ENCODE measurements around the gene METTL13.

The METTL13 gene

DNA sequence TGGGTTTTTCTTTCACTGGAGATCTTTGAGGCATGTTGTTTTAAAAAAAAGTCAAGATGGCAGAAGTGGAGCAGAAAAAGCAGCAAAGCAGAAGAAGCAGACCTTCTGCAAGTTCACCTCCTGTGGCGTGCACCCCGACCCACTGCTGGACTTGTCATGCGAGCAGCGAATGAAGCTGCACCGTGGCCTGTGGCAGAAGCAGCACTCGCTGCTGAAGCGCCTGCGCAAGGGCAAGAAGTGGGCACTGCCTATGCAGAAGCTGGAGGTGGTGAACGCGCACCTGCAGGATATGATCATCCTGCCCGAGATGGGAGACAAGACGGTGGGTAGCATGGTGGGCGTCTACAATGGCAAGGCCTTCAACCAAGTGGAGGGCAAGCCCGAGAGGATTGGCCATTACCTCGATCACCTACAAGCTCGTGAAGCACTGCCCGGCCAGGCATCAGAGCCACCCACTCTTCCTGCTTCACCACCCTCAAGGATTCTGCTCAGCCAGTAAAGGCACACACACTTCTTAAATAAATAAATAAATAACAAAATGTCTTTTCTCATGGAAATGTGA lies 22.1 kb downstream of the METTL13 start:
- no peak for DNase-seq

DNA sequence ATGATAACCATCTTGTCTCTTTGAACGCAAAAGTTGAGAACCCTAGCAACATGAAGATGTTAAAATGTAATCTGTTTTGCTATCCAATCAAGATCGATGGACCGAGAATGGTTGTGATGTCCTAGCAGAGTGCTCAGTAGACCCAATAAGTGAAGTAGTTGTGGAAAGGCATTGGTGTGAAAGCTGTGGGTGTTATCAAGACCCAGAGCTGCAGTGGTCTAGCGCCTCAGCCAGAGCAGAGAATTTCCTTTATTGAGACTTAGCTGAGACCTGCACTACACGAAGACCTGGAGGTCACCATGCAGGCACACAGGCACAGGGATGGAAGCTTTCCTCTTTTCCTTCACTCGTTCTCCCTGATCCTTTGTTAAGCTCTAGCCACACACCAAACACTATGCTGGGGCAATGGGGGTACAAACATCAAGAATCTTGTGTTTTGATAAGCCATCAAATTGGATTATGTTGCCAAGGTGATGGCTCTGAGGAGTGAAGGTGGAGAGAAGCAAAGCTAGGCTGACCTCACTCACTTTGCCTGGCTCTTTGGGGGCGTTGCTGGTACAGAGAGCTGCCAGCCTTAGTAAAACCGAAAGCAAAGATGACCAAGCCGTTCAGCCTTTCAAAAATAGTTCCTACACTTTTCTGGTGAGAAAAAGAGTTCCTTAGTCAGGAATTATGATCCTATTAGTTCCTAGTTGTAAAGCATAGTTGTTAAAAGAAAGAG lies 24.1 kb downstream of the METTL13 start:
- no peak for DNase-seq

DNA sequence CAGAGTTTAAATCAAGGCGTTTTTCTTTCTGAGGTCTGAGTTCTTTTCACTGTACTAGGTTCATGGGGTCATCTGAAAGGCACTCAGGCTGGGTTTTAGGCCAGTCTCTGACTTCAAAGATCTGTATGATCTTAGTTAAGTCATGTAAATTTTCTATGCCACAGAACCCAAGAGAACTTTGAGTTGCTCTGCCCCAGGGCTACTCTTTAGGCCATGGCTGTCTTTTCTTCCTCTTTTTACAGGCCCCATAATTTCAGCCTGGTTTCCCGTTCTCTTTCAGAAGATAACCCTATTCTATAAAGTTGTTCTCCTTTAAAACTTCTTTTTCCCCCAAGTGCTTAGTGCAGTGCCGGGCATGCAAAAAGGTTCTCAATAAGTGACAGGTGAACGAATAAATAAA lies 26.1 kb downstream of the METTL13 start:
- DNase-seq: no peak

DNA sequence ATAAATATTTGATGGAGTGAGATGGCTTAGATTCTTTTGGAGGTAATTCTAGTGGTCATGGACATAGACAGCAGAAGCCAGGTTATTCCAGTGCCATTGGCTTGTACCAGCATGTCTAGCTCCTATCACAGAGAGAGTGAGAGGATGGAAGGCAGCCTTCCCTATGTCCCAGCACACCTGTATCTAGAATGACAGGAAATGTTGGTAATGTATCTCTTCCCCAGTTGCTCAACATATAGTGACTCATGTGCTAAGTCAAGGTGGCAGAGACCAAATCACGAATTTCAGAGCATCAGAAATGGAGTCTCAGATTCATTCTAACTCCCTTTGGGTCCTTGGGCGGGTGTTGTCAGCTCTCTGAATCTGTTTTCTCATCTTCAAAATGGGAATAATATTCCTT lies 28.4 kb downstream of the METTL13 start:
- DNase-seq: no peak

DNA sequence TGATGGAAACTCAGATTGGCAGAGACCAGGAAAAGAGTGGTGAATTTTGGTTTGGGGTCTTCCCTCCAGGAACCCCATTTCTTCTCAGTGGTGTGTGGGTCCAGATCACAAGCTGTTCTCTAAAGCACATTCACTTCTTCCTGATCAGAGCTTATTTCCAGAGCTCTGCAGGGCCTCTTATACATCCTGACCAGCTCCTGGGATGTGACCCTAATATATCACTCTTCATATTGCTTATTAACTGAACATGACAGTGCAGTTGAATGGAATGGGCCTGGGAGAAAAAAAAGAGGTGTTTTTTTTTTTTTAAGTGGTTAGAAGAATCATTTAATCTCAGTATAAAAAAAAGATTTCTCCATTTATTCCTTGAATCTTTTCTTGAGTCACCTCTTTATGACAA lies 30.2 kb downstream of the METTL13 start:
- no peak for DNase-seq

DNA sequence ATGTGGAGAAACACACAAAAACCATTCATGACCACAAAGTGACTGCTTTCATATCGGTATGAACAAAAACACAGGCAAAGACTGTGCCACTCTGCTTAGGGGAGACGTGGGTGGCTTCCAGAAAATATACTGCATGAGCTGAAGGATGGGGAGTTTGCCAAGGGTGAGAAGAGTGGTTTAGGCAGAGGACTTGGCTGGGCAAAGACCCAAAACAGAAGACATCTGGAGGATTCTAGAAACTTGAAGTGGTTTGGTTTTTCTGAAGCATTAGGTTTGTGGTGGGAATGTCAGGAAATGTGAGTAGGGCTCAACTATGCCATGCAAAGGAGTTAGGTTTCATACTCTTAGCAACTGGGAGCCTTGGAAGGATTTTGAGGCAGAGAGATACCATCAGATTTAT lies 33.2 kb downstream of the METTL13 start:
- no peak for DNase-seq

DNA sequence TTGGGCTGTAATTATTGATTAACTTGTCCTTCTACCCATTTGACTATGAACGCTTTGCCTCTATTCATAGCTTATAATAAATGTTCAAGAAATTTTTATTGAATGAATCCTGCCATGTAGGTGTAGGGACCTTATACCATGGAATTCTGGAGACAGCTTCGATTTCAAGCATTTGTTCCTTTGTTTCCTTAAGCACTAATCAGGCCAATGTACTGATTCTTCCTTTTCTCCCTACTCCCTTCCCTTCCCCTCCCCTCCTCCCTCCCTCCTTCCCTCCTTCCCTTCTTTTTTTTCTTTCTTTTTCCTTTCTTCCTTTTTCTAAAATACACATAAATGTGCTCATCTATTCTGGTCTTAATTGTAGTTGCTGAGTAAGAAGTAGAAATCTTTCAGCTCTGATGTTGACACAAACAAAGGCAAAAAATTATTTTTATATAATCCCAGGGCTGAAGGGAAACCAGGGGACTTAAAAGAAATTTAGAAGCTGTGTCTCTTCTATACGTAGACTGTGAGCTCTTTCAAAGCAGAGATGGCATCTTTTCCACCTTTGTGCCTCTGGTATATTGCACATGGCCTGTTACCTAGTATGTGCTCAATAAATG lies 34.9 kb downstream of the METTL13 start:
- DNase-seq: no peak

DNA sequence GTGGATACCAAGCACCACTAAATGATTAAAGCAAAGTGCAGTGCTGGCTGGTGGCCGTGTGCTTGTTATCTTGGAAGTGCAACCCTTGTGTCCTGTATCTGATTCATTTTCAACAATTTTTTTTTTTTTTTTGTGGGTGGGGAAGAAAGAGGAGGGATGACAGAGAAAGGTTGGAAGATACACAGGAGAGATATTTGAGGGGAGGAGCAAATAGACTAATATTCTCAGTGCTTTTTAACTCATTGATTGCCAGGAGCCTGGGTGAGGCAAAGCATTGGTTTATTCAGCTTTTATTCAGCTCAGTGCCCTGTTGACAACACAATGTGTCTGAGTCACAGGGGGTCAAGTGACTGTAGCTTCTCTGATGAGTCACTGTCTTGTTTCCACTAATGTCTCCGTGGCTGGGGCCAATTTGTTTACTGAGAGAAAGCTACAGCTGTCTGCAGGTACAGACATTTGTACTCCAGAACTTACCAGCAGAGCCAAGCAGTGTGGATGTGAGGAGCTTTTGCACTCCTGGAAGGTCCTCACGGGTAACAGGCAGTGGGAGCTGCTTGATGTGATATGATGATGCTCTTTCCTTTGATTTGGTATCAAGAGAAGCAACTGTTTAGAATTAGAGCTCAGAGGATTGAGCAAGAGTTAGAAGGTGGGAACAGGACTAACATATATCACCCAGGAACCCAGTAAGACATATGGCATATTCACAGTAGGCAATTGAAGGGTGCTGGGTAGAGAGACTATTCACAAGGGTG lies 36.2 kb downstream of the METTL13 start:
- DNase-seq: no peak

DNA sequence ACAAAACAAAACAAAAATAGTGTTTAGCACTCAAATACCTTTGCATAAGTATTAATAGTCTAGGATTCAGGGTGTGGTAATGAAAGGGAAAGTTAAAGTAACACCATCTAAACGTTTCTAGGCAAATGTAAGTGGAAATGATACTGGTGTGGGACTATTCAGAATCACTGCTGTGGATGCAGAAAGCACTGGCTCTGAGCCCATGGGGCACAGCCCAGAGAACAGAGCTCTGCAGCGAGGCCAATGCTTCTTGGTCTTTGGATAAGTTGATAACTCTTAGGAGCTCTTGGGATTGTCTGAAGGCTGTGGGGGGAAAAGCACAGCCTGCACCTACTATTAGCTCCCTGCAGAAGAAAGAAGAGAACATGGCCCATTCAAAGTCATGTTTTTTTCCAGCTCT lies 38.5 kb downstream of the METTL13 start:
- no peak for DNase-seq

DNA sequence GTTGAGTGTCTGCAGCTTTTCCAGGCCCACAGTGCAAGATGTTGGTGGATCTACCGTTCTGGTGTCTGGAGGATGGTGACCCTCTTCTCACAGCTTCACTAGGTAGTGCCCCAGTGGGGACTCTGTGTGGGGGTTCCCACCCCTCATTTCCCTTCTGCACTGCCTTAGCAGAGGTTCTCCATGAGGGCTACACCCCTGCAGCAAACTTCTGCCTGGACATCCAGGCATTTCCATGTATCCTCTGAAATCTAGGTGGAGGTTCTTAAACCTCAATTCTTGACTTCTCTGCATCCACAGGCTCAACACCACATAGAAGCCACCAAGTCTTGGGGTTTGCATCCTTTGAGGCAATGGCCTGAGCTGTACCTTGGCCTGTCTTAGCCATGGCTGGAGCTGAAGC lies 45.5 kb downstream of the METTL13 start:
- DNase-seq: no peak

DNA sequence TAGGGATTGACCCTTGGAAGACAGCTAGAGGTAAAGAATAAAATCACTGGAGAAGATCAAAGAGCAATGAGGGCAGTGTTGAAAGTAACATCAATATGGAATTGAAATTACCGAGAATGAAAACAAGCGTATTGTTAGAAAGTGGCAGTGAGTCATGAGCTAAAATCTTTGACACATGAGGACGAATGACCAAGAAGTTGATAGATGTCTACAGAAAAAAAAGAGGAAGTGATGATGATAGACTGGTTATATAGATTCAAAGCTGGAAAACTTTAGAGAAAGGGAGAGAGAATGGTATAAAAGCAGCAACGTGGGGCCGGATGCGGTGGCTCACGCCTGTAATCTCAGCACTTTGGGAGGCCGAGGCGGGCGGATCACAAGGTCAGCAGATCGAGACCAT lies 47.3 kb downstream of the METTL13 start:
- DNase-seq: no peak

DNA sequence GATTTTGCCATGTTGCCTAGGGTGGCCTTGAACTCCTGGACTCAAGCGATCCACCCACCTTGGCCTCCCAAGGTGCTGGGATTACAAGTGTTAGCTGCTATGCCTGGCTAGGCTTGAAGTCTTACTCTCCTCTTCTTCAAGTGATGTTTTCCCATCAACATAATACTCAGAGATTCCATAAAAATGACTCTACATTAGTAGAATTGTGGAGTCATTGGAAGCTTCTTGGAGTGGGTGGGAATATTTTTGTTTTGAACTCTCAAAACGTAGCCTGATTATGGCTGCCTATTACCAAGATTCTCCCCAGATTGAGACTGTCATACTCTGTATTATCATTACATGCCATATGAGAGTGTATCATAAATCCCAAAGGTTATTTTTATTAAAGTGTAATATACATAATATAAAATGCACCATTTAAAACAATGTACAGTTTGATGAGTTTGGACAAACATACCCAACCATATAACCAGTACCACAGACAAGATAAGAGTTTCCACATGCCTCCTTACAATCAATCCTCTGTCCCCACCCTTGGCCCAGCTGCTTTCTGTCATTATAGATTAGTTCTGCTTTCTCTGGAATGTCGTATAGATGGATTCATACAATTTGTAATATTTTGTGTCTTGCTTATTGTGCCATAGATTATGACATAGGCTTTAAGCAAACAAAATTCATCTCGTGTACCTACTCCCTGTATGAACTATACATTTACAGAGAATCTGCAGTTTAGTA lies 51.8 kb downstream of the METTL13 start:
- no peak for DNase-seq

DNA sequence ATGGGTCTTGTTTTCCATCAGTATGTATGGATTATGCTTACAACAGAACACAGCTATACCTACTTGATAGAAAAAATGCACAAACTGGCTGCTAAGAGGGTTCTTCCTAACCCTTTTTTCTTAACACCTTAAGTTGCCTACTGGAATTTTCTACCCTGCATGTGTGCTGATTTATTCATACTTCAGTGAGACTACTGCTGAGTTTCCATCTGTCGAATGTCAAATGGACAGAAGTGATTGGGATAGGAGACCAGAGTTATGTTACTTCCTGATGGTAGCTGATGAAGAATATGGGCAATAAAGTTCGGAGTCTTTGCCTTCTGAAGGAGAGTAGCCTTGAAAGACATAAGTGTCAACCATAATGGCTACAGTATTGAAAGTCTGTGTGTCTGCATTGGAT lies 53.4 kb downstream of the METTL13 start:
- no peak for DNase-seq

DNA sequence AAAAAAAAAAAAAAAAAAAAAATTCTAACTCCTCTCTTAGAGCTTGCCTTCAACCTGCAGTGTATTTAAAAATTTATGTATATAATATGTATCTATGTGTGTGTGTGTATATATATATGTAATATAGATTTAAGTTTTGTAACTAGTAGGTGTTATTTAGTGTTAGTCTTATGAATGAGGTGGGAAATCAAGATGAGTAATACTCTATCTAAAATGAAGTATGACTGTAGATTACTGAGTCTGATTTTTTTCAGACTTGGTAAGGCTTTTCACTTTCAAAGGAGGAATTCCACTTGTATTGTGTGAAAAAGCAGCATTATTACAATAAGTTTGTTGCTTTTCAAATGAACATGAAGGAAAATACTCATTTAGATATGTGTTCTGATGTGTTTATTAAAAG lies 54.4 kb downstream of the METTL13 start:
- no peak for DNase-seq

DNA sequence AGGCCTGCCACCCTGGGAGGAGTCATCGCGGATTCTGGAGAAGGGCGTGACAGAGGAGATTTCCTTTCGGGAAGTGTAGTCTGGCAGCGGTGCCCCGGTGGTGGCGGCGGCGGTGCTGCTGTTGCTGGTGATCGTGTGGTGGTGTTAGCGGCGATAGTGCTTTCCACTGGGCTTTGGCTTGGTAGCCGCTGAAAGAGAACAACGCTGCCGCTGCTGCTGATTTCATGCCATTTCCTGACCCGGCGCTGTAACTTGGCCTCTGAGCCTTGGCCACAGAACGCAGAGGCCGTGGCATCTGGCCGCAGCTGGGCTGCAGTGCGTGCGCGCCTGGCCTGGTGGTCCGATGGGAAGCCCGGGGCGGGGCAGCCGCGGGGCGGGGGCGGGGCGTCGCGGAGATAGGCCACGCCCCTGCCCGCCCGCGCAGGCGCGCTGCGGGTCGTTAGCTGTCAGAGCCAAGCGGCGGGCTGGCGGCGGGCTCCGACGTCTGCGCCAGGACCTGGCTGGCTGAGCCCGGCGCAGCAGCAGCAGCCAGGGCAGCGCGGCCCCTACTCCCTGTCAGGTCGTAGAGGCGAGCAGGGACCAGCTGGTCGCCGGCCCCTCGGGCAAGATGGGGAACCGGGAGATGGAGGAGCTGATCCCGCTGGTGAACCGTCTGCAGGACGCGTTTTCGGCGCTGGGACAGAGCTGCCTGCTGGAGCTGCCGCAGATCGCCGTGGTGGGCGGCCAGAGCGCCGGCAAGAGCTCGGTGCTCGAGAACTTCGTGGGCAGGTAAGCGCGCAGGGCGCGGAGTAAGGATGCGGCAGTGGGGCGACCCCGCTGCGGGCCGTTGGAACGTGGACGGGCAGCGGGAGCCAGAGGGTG lies 59.8 kb downstream of the METTL13 start, which contains the start of gene DNM3:
Gene DNM3 (plus strand): TSS at position 449 of the 861 bp plus-strand sequence. CDS start 159 bp downstream, at position 608.
- DNase-seq: peak; percentile 61

DNA sequence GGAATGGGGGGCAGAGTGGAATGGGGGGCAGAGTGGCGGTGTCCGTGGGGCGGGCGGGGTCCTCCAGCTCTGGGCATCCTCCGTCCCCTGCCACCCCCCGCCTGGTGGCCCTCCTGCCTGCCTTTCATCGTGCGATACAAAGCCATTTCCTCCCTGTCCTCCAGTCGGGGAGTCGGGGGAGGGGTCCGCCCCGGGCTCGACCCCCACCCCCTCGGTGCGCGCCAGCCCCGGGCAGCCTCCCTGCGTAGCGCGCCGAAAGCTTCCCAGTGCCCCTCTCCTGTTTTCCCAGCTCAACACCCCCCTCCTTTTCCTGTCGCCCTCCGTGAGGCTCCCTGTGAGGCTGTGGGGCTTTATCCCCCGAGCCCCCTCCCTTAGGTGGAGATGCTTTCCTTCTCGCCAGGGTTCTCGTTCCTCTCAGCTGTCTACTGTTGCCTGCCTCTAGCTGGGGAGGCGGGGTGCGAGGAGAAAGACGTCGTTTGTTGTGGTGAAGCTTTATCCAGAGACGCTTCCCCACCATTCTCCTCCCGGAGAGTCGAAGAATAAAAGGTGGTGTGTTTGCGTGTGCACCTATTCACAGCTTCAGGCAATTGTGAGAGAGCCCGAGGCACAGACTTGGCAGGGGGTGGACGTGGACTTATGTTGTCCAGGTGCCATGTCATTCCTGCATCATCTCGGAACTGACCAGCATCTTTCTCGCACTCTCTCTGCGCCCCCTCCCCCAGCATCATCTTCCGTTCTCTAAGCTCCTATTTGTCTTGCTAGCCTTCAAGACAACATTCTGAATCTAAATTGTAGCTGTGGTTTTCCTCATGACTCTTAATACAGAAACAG lies 60.7 kb downstream of the METTL13 start:
- DNase-seq: no peak

DNA sequence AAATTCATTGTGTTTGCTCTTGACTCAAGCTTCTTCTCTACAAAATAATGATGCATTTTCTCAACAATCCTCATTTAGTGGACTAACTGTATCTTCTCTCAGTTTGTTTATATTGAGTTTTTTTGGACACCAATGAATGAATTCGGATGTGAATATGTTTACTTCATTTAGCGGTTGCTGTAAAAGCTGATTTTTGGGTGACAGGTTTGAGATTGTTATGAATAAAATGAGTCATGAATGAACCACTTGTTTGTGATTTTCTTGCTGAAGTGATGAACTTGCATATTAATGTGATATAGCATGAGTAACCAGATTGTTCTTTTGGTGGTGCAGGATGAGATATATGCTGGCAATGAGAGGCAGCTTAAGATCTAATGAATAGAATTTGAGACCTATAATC lies 62.9 kb downstream of the METTL13 start:
- no peak for DNase-seq

DNA sequence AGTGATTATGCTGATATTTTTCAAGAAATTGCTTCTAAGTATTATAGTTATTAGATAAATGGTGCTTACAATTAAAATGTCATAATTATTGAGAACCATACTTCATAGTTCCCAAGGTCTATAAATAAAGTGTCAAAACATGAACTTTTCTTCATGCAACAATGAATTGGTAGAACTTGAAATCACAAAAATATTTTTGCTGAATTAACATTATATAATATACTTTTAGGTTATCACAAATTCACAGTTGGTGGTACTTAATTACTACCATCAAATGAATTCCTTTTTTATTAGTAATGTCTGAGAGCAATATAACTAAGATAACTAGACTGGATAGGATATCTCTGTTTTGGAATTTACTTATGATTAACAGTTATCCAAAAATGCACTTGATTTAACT lies 64.5 kb downstream of the METTL13 start:
- DNase-seq: no peak
